IPS-11a (cell line): ENCODE measurements around the gene FAM151B.
A peak's percentile ranks its signal among the peaks of the same experiment; 100 is the strongest.
"Not testable (repeated sequence)": the region's sequence is repeated elsewhere in the genome, so short reads cannot be mapped to it uniquely, and the experiment has no call there.

Experiments
- H3K4me3 ChIP-seq: one replicate; pipeline ENCODE4 v1.5.1; 2013; ENCODE audit warnings: low read depth, low read length, control low read depth

The FAM151B gene

DNA sequence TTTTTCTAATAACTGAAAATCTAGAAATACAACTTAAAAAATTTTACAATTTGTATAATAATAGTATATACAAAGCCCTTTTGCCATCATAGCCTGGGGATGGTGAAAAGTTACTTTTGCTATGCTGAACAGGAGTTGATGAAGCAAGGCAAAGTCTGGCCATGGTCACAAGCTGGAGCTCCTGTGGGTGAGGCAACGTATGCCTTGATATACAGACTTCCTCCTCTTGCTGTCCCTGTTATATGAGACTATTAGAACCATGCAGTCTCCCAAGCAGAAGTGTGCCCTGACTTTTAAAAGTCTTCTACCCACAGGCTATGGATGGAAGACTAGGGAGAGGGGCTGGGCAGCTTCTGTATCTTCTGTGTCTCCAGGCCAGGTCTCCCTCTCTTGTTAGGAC, 15.7 kb downstream of the FAM151B start:
- H3K4me3 ChIP-seq: no peak overlapping the region

DNA sequence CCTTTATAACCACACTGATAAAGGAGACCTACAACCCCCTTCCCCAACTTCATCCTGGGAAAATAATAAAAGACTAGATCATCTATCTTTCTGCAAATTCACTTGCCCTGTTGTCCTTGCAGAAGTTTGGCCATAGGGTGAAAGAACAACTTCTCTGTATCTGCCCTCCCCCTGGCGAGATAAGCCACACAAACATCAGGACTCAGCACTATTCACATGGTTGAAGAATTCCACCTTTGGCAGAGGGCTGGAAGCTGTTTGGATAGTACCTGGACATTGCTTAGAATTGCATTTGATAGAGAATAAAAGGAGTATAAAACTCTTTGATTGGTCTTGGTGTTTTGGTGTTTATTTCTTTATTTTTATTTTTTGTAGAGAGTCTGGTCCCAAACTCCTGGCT, 16.9 kb downstream of the FAM151B start:
- H3K4me3 ChIP-seq: no peak overlapping the region

DNA sequence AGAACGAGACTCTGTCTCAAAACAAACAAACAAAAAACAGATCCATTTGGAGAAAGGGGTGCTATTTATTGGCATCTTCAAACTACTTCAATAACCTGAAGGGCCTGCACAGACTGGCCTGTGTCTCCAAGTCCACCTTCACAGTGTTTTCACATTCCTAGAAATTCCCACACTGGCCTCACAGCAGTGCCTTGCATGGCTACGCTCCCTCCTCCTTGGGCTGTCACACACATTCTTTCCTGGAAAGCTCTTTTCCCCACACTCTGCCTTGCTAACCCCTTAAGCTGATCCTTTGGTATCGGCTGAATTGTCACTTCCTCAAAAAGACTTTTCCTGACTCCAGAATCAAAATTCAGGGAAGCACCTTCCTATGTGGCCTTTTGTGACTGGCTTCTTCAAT, 19.8 kb downstream of the FAM151B start:
- H3K4me3 ChIP-seq: no peak overlapping the region

DNA sequence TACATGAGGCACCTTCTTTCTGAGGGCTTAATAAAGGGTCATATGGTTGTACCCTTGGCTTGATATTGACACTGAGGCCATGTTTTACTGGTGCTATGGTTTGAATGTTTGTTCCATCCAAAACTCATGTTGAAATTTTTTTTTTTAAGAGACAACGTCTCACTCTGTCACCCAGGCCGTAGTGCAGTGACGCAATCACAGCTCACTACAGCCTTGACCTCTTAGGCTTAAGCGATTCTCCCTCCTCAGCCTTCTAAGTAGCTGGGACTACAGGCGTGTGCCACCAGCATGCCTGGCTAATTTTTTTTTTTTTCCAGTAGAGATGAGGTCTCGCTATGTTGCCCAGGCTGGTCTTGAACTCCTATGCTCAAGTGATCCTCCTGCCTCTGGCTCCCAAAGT, 20.9 kb downstream of the FAM151B start:
- no peak overlapping the region for H3K4me3 ChIP-seq

DNA sequence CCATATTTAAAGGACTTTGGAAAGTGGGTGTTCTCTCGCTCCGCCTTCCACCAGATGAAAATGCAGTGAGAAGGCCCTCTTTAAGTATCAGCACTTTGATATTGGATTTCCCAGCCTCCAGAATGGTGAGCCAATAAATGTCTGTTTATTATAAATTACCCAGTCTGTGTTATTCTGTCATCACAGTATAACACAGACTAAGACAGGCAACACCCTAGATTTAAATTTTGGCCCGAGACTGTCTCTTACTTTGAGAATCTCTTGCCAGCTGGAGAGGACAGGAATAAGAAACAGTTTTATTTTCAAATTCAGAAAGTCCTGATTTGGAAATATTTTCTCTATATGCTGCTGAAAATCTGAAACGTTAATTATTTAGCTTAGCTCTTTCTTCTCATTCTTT, 21.5 kb downstream of the FAM151B start:
- no peak overlapping the region for H3K4me3 ChIP-seq

DNA sequence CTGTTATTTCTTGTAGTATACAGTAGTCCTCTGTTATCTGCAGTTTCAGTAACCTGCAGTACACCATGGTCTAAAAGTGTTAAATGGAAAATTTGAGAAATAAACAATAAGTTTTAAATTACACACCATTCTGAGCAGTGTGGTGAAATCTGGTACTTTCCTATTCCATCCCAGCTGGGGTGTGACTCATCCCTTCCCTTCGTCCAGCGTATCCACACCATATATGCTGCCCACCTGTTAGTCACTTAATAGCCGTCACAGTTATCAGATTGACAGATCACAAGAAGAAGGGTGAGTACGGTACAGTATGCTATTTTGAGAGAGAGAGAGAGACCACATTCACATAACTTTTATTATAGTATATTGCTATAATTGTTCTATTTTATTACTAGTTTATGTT, 28.9 kb downstream of the FAM151B start:
- no peak overlapping the region for H3K4me3 ChIP-seq

DNA sequence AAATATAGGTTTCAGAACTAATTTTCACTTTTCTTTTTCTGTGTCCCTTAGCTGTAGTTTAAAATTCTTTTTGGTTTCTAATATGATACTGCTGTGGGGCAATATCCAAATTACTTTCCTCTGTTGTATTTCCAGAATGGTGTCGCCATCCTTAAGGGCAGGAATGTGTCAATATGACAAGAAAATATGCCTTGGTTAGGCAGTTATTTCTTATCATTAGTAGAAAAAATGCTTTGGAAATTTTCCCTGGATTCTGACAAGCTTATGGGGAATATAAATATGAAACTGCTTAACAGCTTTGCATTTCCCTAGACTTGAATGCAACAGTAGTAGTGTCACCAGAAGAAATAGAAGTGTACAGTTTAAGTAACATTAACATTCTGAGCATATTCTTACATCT, 52.8 kb downstream of the FAM151B start:
- no peak overlapping the region for H3K4me3 ChIP-seq

DNA sequence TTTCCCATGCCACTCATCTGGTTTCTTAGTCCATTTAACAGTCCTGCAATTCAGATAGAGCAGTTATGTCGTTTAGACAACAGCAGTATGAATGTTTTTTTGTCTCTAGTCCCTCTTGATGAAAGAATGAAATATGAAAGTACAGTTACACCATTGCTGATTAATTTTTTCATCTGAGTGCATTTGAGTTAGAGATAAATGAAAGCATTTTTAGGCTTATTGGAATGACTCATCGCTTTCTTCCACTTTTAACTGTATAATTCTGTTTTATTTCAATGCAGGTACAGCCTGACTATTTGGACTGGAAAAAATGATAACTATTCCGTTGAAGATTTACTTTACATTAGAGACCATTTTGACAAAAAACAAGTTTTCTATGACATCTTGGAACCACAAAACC, 53.5 kb downstream of the FAM151B start:
- H3K4me3 ChIP-seq: no peak overlapping the region

DNA sequence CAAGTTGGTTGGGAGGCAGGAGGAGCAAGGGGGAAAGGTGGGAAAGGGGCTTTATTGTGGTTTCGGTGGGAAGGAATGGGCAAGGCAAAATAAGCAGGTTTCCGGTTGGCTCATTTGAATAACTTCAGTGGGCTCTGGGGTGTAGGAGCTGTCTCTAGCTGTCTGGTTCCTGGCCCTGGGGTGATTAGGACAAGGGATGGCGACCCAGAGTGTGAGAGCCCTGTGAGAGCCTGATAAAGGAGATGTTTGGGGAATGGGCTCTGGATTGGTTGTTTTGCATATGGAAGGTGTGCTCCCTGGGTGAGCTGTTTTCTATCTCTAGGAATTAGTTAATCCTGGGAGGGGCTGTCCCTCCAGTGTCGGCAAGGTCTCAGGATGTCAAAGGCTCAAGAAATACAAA, 66.7 kb downstream of the FAM151B start:
- H3K4me3 ChIP-seq: no peak overlapping the region

DNA sequence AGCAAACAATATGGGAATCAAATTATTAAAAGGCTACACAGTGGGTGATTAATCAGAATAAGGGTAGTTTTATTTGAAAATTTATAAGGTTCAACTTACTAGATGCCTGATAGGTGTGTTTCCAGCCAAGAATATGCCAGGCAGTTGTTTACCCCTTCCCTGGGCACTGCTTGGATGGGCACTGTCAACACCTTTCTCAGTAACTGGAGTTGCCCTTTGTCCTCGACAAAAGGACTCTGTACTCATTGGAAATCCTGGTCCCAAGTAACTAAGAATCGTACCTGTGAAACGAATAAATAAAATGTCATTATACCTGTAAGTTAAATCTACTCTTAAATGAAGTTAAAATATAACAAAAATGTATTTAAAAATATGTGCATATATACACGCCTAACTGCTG, 67.2 kb downstream of the FAM151B start:
- H3K4me3 ChIP-seq: no peak overlapping the region

DNA sequence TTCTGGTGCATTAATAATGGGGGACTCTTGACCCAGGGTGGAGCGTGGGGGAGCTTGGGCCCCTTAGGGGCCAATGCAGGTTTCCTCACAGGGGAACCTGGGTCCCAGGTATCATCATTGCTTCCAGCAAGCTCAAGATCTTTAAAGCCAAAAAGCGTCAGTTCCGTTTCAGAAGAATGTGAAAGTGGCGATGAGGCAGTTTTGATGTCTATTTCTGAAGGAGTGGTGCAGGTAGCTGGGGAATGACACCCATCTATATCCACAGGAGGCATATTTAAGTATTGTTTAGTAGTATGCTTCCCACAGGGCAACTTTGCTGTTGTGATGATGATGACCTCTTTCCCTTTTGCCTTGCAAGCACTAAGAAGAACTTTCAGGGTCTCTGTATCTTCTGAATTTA, 71.3 kb downstream of the FAM151B start:
- no peak overlapping the region for H3K4me3 ChIP-seq

DNA sequence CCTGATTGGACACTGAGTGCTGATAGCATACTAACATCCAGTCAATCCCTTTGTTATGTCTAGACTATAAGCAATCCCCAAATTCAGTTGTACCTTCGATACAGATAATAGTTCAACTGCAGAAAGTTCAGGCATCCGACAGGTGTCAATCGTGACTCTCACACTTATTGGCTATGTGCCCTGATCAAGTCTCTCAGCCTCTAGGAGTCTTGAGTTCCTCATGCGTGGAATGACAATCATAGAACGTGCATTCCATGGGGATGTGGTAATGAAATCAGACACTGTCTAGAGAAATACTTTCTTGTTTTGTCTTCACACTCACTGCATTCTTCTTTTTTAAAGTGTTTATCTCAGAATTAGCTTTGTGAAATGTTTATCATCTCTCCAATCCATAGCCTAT, 77.4 kb downstream of the FAM151B start:
- no peak overlapping the region for H3K4me3 ChIP-seq

DNA sequence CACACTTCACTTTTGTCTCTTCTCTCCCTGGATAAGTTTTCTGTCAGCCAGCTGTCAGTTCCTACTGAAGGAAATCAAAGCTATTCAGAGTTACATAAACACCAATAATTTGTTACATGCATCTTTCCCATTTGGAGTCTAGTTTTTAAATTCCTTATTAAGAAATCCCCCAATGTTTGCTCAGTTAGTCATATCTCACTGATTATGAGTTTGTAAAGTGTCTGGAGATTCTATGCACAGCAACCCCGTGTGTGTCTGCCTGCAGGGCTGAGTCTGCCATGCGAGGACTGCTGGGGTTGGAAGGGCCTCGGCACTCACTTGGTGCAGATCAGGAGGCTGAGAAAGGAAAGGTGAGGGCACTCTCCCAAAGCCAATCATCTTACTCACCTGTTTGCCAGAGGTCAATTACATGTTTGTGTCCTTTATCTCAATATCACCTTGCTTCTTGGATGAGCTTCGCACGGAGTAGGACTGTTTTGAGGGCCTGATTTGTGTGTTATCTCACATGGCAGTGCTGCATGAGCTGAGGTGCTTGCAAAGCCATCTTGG, 78.9 kb downstream of the FAM151B start:
- no peak overlapping the region for H3K4me3 ChIP-seq

DNA sequence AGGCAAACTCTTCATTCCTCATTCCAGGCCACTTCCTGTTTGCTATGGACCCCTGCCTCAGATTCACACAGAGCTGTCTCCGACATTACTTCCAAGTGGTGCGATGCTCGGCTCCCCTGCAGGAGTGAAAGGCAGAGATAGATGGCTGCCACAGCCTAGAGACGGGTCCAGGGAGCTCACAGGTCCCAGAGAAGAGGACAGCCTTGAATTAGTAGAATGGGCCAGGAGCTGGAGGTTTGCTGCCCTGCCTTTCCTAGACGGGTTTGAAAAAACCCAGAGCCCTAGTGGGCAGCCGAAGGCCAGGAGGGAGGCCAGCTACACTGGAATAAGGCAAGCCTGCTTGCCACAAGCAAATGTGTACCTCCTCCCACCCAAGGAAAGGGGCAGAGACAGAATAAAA, 80.4 kb downstream of the FAM151B start:
- H3K4me3 ChIP-seq: no peak overlapping the region

DNA sequence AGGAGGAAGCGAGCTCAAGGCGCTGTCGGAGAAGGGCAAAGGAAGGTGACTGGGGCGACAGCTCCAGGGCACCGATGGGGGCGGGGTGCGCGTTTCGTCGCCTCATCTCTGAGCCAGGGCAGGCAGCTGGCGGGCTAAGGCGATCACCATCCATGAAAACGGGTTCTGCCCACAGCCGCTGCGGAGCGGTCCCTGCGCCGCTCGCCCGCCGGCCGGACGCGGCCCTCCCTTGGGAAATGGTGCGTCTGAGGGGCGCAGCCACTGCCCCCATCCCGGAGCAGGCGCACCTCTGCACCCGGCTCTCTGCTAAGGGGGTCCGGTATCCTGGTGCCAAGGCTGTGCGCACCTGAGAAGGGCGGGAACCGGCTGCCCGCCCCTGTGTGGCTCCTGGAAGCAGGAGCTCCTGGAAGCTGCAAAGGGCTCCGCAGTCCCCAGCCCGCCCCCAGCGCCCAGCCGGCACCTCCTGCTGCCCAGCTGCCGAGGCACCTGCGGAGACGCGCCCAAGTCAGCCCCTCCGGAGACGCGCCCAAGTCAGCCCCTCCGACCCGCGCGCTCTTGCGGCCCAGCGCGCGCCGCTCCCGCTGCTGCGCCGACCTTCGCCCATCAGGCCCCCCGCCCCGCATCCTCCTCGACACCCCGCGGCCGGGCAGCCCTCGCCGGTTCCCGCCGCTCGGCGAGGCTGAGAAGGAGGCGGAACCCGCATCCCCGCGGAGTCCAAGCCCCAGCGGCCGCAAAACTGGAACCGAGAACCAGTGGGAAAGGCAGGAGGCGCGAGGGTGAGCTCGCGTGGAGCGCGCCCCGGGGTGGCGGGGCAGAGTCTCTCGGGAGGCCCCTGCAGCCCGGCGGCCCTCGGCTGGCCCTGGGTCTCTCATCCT, 81.4 kb downstream of the FAM151B start:
- H3K4me3 ChIP-seq: peak overlapping the region; percentile 53

DNA sequence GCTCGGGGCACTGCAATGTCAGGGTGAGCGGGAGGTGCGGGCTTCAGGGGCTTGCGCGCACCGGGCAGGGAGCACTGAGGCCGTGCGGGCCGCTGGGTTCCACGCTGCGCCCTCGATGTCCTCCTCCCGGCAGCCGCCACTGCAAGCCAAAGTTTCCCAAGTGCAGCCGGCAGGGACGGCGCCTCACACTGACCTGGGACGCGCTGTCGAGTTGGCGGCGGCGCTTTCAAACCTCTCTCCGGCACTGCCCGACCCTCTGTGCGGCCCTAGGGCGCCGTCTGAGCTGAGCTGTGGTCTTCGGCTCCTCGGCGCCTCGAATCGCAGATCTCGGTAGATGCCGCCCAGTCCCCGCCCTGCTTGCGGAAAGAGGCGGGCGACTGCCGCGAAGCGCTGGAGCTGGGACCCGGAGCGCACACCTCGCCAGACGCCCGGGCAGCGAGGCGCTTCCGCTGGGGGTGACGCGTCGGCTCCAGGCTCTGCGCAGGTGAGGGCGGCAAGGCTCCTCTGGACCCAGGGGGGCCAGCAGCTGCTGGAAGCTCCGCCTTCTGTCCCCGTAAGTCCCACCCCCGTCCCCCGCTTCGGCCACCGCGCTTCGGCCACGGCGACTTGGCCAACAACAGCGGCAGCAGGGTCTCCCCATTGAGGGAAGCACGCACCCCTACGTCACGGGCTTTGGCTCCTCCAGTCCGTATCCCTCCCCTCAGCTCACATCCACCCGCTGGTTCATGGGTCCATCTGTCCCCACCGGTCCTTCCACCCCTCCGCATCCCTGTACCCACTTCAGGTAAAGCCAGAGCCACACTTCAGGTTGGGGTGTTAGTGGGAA, 82.3 kb downstream of the FAM151B start, which contains the start of gene ANKRD34B:
ANKRD34B (minus strand) TSS at position 320 of the 826 bp plus-strand sequence. CDS start 10,261 bp downstream, outside the sequence.
- H3K4me3 ChIP-seq: peak within 1 kb of the TSS; percentile 53

DNA sequence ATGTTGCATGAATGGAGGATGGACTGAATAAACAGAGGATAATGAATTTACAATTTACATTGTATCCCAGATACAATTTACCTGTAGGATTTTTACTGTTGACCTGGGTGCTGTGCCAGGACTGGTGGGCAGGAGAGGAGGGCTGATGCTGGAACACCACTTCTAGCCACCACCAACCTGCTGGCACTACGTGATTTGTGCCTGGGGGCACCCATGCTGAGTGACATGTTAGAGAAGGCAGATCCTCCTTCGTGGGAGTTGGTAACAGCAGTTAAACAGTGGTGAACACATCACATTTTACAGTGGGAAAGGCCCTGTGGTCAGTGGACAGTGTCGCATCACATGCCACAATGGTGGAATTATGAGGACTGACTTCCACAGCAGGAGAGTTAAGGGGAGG, 85.2 kb downstream of the FAM151B start:
- no peak overlapping the region for H3K4me3 ChIP-seq

DNA sequence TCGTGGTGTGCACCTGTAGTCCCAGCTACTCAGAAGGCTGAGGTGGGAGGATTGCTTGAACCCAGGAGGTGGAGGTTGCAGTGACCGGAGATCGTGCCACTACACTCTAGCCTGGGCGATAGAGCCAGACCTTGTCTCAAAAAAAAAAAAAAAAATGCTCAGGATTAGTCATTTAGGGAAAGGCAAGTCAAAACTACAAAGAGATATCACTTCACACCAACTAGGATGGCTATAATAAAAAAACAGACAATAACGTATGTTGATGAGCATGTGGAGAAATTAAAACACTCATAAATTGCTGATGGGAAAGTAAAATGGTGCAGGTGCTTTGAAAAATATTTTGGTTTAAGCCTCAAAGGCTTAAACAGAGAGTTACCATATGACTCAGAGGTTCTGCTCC, 88.5 kb downstream of the FAM151B start:
- no peak overlapping the region for H3K4me3 ChIP-seq

DNA sequence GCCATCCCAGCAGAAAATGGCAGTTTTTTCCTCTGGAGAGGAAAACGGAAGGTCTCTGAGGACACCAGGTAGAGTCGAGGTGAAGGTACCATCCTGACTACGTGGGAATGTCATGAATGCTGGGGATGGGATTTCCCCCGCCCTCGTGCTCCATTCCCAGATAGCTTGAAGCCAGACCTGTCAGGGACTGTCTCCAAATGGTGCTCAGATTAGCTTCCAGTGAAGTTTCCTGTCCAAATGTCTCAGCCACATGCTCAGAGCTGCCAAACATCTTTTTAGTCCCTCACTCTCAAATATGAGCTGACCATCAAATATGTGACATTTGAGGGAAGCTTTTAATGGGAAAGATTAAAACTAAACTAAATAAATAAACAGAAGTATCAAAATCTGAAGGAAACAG, 89.8 kb downstream of the FAM151B start:
- H3K4me3 ChIP-seq: no peak overlapping the region

DNA sequence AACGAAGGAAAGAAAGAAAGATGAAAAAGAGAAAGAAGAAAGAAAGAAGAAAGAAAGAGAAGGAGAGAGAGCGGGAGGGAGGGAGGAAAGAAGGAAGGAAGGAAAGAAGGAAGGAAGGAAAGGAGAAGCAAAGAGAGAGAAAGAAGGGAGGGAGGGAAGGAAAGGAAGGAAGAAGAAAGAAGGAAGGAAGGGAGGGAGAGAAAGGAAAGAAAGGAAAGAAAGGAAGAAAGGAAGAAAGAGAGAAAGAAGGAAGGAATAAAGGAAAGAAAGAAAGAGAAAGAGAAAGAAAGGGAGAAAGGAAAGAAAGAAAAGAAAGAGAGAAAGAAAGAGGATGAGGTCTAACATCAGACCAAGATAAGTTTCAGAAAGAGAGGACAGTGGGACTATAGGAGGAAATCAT, 91.2 kb downstream of the FAM151B start:
- no peak overlapping the region for H3K4me3 ChIP-seq

DNA sequence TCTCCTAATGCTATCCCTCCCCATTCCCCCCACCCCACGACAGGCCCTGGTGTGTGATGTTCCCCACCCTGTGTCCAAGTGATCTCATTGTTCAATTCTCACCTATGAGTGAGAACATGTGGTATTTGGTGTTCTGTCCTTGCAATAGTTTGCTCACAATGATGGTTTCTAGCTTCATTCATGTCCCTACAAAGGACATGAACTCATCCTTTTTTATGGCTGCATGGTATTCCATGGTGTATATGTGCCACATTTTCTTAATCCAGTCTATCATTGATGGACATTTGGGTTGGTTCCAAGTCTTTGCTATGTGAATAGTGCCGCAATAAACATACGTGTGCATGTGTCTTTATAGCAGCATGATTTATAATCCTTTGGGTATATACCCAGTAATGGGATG, 92.4 kb downstream of the FAM151B start:
- not testable (repeated sequence) for H3K4me3 ChIP-seq

DNA sequence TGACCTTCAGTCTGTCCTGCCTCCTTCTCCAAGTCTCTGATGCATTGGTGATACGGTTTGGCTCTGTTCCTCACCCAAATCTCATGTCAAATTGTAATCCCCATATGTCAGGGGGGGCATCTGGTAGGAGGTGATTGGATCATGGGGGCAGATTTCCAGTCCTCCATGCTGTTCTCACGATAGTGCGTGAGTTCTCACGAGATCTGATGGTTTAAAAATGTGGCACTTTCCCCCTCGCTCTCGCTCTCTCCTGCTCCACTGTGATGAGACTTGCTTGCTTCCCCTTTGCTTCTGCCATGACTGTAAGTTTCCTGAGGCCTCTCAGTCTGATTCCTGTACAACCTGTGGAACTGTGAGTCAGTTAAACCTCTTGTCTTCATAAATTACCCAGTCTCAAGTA, 96.9 kb downstream of the FAM151B start:
- H3K4me3 ChIP-seq: no peak overlapping the region
